NAMALWA (cell line): ENCODE results near the gene PAQR6.
"Not testable (repeated sequence)": the region's sequence is repeated elsewhere in the genome, so short reads cannot be mapped to it uniquely, and the experiment has no call there.

ENCODE experiments used
- DNase-seq: peaks from one replicate; pipeline ENCODE4 v3.0.0-alpha.2; 2015; ENCODE audit warnings: low spot score

Gene PAQR6

DNA sequence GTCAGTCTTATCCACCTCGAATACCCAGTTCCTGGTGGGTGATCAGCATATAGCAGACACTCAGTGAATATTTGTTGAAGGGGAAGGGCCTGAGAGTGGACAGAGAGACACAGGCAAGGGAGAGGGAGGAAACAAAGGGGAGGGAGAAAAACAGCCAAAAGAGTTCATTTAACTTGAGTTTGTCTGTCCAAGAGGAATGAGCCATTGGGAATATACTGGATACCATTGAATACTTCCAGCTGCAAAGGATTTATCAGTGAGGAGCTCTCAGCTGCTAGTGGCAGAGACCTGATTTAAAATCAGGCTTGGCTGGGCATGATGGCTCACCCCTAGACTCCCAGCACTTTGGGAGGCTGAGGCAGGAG is 17.4 kb downstream of the PAQR6 start:
- no peak for DNase-seq

DNA sequence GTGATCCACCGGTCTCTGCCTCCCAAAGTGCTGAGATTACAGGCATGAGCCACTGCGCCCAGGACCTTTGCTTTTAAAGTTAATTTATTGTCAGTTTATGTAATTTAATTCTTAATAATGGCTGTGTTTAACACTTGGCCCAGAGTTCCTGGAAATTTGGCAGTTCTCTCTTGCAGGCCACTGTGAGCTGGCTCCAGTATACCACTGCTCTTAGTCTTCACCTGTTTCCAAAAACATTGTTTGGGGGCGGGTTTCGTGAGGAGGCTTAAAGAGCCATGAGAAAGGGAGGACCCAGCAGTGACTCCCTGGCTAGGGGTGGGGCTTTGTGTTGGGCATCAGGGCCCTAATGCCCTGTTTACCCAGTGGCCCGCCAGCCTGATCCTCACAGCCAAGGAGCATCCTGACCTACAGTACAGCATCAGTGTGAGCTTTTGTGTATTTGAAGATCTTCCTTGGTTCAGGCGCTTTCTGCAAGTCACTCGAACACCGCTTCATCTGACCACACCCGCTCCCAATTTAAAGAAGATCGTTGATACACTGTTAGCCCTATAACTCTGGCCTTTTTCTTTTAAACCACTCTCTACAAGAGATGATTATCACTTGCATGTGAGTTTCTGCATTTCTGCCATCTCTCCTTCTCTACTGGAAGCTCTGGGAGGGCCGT is 17.9 kb downstream of the PAQR6 start:
- DNase-seq: no peak

- DNase-seq: no peak
These were observed 19.4 kb downstream of the PAQR6 start for GRCh38 chr1:156228501-156228900.

GRCh38 chr1:156226782-156227181 is 21.1 kb downstream of the PAQR6 start:
- DNase-seq: no peak

DNA sequence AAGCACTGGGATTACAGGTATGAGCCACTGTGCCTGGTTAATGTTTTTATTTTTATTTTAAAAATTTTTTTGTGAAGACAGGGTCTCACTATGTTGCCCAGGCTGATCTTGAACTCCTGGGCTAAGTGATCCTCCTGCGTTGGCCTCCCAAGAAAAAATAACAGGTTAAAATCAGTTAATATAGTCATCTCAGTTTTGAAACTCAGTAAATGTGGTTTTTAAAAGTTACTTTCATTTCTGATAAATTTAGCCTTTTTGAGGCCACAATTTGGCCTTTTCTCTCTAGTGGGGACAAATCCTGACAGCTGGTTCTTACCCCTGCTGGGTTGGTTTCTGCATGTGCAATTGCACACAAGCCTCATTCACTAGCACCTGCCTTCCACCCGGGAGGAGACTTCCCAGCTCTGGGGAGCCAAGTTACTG is 21.7 kb downstream of the PAQR6 start:
- DNase-seq: no peak

DNA sequence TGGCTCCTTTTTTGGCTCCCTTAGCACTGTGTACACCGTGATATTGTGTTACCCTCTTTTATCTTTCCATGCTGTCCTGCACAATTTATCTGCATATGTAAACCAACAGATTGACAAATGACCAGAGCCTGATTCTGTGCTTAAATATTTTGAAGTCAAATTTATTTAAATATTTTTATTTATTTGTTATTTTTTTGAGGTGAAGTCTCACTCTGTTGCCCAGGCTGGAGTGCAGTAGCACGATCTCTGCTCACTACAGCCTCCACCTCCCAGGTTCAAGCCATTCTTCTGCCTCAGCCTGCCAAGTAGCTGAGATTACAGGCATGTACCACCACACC is 22.2 kb downstream of the PAQR6 start:
- no peak for DNase-seq

- DNase-seq: no peak
These were observed 25.7 kb downstream of the PAQR6 start for GRCh38 chr1:156221986-156222692.

DNA sequence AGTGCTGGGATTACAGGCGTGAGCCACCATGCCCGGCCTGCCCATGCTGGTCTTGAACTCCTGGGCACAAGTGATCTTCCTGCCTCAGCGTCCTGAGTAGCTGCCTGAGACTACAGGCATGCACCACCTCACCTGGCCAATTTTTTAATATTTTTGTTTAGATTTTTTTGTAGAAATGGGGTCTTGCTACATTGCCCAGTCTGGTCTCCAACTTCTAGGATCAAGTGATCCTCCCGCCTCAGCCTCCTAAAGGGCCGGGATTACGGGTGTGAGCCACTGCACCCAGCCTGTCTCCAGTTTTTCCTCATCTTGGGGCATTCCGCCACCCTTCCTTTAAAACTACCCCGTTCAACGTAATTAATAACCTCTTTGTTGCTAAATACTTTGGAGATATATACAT is 27.6 kb downstream of the PAQR6 start:
- no peak for DNase-seq

DNA sequence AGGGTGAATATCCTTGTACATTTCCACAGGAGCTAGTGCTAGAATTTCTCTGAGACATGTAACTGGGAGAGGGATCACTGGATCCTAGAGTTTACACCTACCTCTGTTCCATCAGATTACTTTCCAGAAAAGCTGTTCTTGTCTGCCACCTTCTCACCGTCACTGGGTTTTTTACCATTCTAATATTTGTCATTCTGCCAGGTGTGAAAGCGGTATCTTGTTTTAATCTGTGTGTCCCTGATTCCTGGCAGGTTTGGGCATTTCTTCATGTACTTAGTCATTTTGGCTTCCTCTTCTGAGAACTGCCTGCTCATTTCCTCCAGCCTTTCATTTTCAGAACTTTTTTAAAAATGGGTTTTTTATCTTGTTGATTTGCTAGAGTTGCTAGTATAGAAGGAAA is 30.0 kb downstream of the PAQR6 start:
- DNase-seq: no peak

- not testable (repeated sequence) for DNase-seq
These were observed 31.3 kb downstream of the PAQR6 start for GRCh38 chr1:156216361-156217086.

DNA sequence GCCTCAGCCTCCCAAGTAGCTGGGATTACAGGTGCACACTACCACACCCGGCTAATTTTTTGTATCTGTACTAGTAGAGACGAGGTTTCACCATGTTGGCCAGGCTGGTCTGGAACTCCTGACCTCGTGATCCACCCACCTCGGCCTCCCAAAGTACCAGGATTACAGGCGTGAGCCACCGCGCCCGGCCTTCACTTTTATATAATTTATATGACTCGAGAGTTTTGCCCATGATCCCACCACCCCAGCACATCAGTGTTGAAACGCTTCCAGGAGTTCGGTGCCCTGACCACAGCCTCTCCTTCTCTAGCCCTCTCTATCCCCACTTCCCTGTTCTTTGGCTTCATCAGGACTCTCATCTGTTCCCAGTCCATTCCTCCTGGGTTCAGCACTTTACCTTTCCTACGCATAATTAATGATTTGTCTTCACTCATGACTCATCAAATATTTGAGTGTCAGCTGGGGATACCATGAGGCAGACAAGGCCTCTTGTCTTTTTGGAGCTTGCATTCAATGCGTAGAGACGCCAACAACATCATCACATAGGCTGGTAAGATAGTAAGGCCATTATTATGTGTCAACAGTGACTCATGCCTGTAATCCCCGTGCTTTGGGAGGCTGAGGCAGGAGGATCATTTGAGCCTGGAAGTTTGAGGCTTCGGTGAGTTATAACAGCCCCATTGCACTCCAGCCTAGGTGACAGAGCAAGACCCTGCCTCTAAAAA is 33.7 kb downstream of the PAQR6 start:
- DNase-seq: no peak

DNA sequence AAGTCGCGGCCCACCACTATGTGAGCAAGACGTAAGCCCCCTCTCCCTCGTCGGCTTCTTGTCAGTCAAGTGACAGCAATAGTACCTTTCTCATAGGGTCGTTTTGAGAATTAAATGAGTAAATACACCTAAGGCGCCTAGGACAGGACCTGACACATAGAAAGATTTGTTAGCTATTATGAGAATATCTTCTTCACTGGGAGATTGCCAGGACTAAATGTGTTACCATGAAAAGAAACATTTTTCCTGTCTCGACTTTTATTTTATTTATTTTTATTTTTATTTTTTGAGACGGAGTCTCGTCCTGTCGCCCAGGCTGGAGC is 34.3 kb downstream of the PAQR6 start:
- DNase-seq: no peak

GRCh38 chr1:156212833-156213643 is 34.8 kb downstream of the PAQR6 start, which contains the start of gene PMF1:
TSS of gene PMF1 (plus strand) at chr1:156213007. CDS start at chr1:156213016, 9 bp downstream.
- peak; percentile 99 for DNase-seq

DNA sequence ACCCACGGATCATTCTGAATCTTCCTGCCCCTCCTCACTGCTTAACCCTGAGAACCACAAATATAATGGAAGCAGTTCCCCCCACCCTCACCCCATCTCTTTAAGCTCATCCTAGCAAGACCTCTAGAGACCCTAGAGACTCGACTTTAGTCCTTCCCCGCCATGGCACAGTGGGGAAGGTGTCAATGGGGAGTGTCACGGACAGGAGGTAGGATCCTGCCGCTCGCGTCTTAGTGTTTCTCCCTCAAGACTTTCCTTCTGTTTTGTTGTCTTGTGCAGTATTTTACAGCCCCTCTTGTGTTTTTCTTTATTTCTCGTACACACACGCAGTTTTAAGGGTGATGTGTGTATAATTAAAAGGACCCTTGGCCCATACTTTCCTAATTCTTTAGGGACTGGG is 35.7 kb downstream of the PAQR6 start:
- no peak for DNase-seq

DNA sequence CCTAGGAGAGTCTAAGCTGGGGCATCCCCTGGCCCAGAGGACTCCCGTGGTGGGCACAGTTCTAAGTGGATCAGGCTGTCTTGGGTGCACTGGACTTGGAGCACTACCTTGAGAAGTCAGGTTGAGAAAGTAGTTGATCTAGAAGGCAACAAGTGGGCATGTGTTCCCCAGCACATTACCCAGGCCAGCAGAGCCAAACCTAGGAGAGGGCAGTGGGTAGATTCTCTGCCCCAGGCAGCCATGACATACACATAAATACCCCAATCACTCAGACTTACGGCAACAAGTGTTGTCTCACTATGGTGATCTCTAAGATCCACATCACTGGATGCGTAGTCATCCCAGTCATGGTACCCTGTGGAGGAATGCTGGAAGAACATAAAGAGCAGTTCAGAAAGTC is 36.6 kb downstream of the PAQR6 start:
- no peak for DNase-seq

- no peak for DNase-seq
These were observed 43.2 kb downstream of the PAQR6 start for GRCh38 chr1:156204686-156205085.

- no peak for DNase-seq
These were observed 44.5 kb downstream of the PAQR6 start for GRCh38 chr1:156203331-156203730.

- DNase-seq: no peak
These were observed 47.8 kb downstream of the PAQR6 start for GRCh38 chr1:156200044-156200443.

DNA sequence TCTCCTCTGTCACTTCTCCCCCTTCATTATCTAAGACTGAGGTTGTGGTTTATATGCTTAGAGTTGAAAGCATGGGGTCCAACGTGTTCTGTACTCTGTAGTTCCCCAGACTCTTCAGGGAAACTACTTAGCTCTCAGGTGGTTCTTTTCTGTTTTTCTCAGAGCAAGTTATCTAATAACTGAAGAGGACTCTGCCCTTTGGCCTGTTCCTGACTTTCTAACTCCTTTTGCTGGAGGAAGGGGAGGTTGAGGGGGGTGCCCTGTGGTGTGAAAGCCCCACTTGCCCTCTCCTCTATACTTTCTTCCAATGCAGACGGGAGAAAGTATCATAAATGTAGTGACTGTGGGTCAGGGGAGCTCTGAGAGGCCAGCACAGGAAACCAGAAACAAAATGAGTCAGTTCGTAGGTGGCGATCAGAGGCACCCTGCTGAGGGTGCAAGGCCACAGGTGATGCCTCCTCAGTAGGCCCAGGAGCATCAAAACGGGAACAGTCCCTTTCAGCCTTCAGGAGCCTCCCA is 49.0 kb downstream of the PAQR6 start:
- DNase-seq: no peak

- DNase-seq: no peak
These were observed 51.4 kb downstream of the PAQR6 start for GRCh38 chr1:156196445-156196844.

DNA sequence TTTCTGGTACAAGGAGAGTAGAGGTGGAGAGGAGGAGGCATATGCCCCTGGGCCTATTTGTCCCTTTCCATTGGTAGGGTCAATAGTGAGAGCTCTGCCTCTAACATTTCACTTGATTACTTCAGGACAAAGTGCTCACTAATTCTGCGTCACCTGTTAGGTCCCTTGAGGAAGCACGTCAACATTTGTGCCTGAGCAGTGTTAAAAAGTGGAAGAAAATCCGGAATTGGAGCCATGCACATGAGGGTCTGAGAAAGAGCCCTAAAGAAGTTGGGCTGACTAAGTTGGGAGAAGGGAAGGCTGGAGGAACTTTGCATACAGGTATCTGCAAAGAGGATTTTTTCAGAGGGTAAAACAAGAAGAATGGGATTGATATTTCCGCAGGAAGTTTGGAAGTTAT is 52.0 kb downstream of the PAQR6 start:
- DNase-seq: peak; percentile 50

DNA sequence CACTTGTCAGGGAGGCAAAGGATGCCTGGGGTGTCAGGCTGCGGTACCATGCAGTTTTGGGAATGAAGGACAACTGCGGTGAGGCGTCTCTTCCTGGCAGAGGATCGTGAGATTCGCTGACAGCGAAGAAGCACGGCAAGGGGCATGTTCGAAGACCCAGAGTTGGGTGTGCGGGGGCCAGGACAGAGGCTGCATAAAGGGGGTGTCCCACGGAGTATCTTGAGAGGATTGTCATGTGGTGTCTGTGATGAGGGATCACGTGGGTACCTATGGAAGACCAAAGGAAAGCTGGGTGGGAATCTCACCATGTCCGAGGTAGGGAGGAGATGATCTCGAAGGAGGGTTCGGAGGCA is 53.6 kb downstream of the PAQR6 start:
- DNase-seq: no peak
